HG02588 (cell line): ENCODE results near the gene OTUB2.

Source experiments
- ATAC-seq: cut with Tn5 transposase; IDR thresholded peaks from one replicate; pipeline ENCODE4 v1.9.1; 2021; ENCODE audit warnings: mild to moderate bottlenecking, moderate library complexity; ENCODE audit not compliant: unreplicated experiment

OTUB2 gene

DNA sequence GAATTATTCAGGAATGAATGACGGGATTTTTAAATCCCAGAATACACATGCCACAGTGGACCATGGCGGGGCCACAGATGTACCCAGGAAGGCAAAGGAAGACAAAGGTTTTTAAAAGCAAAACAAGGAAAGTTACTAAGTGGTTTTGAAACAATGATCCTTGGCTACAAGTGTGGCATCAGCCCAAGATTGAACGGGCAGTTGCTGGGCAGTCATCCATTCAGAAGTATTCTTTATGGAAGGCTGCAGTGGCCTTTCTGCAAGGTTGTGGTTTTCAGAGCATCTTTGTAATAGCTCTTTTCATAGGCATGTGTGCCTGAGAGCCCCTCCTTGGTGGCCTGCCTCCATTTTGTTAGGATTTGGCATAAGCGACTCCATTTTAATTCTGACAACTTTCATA, 71.0 kb downstream of the OTUB2 start:
- ATAC-seq = no peak
